Measurements from ENCODE around the gene GABPB1. TPM values are rescaled to one million over a fixed set of nuclear protein-coding genes. Genes with fewer than 3 reads are reported as not detected.

GABPB1 gene
- total RNA-seq, 8 experiments from 2014 or later, result 17.4 to 33.4 (median 21.0) TPM

DNA sequence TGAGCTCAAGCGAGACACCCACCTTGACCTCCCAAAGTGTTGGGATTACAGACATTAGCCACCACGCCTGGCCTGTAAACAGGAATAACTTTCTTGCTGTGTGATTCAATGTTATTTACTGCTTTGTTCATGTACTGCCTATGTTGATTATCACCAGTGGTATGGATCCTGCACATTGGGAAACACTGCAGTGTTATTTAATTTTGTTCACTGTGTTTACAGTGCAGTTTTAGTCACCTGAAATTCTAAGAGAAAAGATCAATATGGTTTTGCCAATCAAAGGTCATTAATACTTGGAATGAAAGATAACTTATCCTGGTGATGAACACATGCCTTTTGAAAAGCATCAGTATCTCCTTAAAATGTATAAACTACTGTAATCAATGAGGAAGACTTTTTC lies 8.6 kb upstream of the GABPB1 start:
- Histone ChIP-seq H3K4me3 (no peak overlapping the region), H3K27ac (no peak overlapping the region), H3K4me1 (replicated peaks in 1 of 2) (no peaks in the 10 kb centered on the region)
- in situ Hi-C loops (cut with MboI; ENCODE audit: low pct_unique_long_range_greater_than_20kb in 2 of 9, low sequenced_read_pairs in 9 of 9, unreplicated experiment in 9 of 9), result no loop called here
- ATAC-seq (replicated peaks in 6 of 8), result no peak
- WGBS, 10 experiments, result 60 to 100% (median 100%) methylated on average over 1 to 2 of the region's 2 CpGs; no CpG with 5 or more reads in 5 of the 10 experiments

DNA sequence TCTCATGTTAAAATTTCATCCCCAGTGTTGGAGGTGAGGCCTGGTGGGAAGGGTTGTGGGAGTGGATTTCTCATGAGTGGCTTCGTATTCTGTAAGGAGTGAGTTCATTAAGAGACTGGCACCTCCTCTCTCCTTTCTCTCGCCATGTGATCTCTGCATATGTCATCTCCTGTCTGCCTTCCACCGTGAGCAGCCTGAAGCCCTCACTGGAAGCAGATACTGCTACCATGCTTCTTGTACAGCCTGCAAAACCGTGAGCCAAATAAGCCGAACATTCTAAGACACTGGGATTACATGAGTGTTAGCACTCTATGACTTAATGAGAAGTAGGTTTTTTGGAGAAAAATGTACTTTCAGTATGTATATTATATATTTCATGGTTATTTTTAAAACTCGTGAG lies 6.8 kb upstream of the GABPB1 start:
- no peak overlapping the region for H3K4me3 ChIP-seq
- peaks cover 3 to 5% of the 10 kb centered on the region in 2 donors for H3K4me1 ChIP-seq (replicated peaks in 1 of 2)
- no peak for ATAC-seq (replicated peaks in 6 of 8)
- in situ Hi-C loops (cut with MboI; ENCODE audit: low pct_unique_long_range_greater_than_20kb in 2 of 9, low sequenced_read_pairs in 9 of 9, unreplicated experiment in 9 of 9), result no loop called here
- H3K27ac ChIP-seq, result no peak overlapping the region
- WGBS, 10 experiments, result 65 to 100% (median 90%) methylated on average over 1 to 6 of the region's 6 CpGs; no CpG with 5 or more reads in 1 of the 10 experiments

DNA sequence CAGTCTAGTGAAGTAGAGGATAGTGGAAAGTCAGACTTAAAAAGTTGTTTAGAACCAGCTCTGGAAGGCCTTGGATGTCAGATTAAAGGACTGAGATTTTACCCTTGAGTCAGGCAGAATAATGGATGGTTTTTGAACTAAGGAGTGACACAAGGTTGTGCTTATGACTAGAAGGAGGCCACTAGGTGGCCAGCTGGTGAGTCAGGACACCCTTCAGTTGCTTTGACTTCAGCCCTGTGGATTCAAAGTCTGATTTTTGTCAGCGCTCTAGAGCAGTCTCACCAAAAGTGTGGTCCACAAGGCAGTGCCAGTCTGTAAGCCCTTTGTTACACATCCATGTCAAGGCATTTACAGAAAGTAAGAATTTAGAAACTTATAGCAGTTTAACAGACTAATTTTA lies 3.8 kb upstream of the GABPB1 start:
- in situ Hi-C loops (cut with MboI; ENCODE audit: low pct_unique_long_range_greater_than_20kb in 2 of 9, low sequenced_read_pairs in 9 of 9, unreplicated experiment in 9 of 9), result no loop called here
- ATAC-seq (replicated peaks in 6 of 8), result no peak
- WGBS, 10 experiments, result 86 to 100% methylated on average over 1 of the region's 1 CpG; no CpG with 5 or more reads in 8 of the 10 experiments

DNA sequence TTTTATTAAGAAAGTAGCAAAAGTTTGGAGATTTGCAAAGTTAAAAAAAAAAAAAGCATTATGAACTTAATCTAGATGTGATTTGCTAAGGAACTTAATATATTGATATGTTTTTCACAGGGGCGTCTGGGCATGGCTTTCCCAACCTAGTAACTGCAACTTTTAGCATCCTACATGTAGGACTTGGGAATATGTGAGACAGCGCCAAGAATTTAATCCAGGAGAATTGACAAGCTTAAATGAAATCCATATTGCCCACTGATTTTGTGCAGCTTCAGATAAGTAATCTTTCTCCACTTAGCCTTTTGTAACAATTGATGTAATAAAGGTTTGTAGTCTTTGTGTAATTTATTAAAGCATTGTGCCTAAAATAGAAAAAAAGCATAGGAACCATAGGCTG lies 982 bp upstream of the GABPB1 start:
- Histone ChIP-seq H3K4me3 (peak overlapping the region; percentile 74 to 93 (median 76)), H3K27ac (no peak overlapping the region), H3K4me1 (replicated peaks in 1 of 2) (peaks cover 19 to 20% of the 10 kb centered on the region in 2 donors)
- ATAC-seq (replicated peaks in 6 of 8), result no peak
- 0 to 17% (median 0%) methylated on average over 1 to 2 of the region's 2 CpGs; no CpG with 5 or more reads in 2 of the 10 experiments for WGBS, 10 experiments
- in situ Hi-C loops (cut with MboI; ENCODE audit: low pct_unique_long_range_greater_than_20kb in 2 of 9, low sequenced_read_pairs in 9 of 9, unreplicated experiment in 9 of 9), result no loop called here

More for the DNA sequence above, 3.8 kb upstream of the GABPB1 start:
- peaks cover 5 to 8% of the 10 kb centered on the region in 2 donors for H3K4me1 ChIP-seq (replicated peaks in 1 of 2)
- no peak overlapping the region for H3K4me3 ChIP-seq
- no peak overlapping the region for H3K27ac ChIP-seq

DNA sequence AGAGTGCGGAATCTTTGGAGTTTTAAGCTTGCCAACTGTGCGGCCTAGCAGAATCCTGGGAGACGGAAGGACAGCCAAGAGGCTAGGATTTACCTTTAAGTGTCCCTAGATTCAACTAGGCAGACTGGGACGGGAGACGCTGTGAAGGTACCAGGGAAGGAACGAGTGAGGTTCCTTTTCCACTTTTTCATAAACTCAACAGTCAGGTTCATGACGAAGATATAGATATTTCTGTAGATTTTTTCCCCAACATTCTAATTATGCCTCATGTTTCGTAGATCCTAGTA lies 564 bp upstream of the GABPB1 start:
- in situ Hi-C loops (cut with MboI; ENCODE audit: low pct_unique_long_range_greater_than_20kb in 2 of 9, low sequenced_read_pairs in 9 of 9, unreplicated experiment in 9 of 9), result no loop called here
- Histone ChIP-seq H3K4me1 (replicated peaks in 1 of 2) (peaks cover 22 to 23% of the 10 kb centered on the region in 2 donors), H3K27ac (peak overlapping the region; percentile 99 to 100), H3K4me3 (peak overlapping the region; percentile 74 to 93 (median 76))
- WGBS, 10 experiments, result 0 to 6% (median 0%) methylated on average over 1 to 7 of the region's 8 CpGs; no CpG with 5 or more reads in 1 of the 10 experiments
- ATAC-seq (replicated peaks in 6 of 8), result peak in 6 of 8 experiments; percentile 3 to 14 (median 6)

DNA sequence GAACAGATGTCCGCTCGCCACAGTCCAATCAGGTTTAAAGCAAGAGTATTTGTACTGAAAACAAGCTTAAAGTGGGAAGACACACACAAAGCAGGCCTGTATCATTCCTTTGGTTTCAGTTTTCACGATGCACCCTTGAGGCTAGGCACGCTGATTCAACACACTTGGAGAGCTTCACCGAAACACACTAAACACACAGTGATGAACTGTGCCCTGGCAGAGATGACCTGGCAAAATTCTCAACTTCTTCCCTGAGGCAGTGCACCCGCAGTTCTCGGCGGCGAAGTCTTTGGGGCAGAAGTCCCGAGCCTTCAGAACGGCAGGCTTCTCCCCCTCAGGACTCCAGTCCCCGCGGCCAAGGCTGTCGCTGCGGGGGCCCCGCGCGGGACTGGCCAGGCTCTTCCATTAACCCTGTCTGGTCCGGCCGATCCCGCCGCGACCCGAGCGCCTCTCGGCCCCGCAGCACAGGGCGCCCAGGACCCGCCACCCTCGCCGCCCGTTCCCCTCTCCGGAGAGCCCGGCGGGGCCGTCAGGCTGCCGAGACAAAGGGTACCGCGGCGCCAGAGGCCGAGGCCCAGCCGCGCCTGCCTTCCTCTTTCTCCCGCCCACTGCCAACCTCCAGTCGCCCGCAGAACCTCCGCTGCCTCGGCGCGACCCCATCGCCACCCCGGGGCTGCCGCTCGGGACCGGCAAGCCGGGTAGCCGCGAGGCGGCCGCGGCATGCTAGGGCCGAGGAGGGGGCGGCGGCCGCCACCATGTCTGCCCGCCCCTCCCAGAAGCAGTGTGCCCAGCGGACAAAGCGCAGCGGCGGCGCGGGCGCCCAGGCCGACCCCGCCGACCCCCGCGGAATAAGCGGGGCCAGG lies 792 bp downstream of the GABPB1 start:
- peak overlapping the region; percentile 74 to 93 (median 76) for H3K4me3 ChIP-seq
- in situ Hi-C loops (cut with MboI; ENCODE audit: low pct_unique_long_range_greater_than_20kb in 2 of 9, low sequenced_read_pairs in 9 of 9, unreplicated experiment in 9 of 9), result no loop called here
- peak overlapping the region; percentile 99 to 100 for H3K27ac ChIP-seq
- 0 to 1% (median 0%) methylated on average over 1 to 12 of the region's 79 CpGs; no CpG with 5 or more reads in 1 of the 10 experiments for WGBS, 10 experiments
- peaks cover 28 to 34% of the 10 kb centered on the region in 2 donors for H3K4me1 ChIP-seq (replicated peaks in 1 of 2)
- peak; percentile 45 to 63 (median 55) for ATAC-seq (replicated peaks in 6 of 8)

DNA sequence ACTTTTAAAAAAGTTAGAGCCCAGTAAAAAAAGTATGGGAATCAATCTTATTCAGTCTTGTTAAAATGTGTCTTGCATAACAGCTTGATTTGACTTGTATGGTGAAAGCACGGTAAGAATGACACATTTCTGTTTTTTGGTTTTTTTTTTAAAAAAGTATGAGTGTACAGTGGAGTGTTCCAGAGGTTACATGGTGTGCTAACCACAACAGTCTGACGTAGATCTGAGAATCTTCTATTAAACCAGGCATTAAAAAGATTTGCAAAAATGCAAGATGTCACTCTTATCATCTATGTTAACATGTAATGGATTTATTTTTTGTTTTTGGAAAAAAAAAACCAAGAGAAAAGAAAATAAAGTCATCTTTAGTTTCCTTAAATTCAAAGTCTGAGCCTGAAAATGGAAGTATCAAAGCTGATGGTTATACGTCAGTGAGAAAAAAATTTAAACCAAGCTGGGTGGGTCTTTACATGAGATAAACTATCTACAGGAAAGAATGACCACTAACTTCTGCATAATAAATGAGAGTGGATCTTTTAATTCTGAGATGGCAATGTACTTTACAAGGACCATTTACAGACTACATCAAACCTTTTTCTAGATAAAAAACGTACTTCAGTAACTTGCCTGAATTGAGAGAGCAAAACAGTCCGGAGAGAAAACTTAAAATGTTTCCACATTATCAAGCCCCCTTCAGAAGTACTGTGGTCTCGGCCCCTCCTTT lies 1.6 kb downstream of the GABPB1 start:
- Histone ChIP-seq H3K4me1 (replicated peaks in 1 of 2) (peaks cover 30 to 37% of the 10 kb centered on the region in 2 donors), H3K27ac (peak overlapping the region in 1 of 2 donors; percentile 99), H3K4me3 (peak overlapping the region; percentile 74 to 93 (median 76))
- in situ Hi-C loops (cut with MboI; ENCODE audit: low pct_unique_long_range_greater_than_20kb in 2 of 9, low sequenced_read_pairs in 9 of 9, unreplicated experiment in 9 of 9), result no loop called here
- WGBS, 10 experiments, result 0 to 19% (median 3%) methylated on average over 2 to 6 of the region's 6 CpGs; no CpG with 5 or more reads in 1 of the 10 experiments
- ATAC-seq (replicated peaks in 6 of 8), result peak in 3 of 8 experiments; percentile 5 to 10 (median 6)

DNA sequence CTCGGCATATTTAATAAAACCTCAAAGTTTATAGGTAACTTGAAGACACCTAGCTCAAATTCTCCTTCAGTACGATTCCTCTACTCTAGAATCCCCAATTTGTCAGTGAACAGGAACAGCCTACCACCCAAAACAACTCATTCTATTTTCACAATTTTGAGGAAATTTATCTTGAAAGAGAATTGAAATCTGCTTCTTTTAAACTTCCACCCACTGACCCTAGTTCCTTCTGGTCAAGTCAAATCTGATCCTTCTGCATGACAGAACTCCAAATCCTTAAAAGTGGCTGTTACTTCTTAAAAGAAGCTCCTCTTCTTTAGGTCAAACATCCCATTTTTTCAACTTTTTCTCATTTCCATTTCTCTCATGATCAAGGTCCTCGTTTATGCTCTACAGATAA lies 4.4 kb downstream of the GABPB1 start:
- in situ Hi-C loops (cut with MboI; ENCODE audit: low pct_unique_long_range_greater_than_20kb in 2 of 9, low sequenced_read_pairs in 9 of 9, unreplicated experiment in 9 of 9), result no loop called here
- Histone ChIP-seq H3K4me3 (no peak overlapping the region), H3K4me1 (replicated peaks in 1 of 2) (peaks cover 25 to 30% of the 10 kb centered on the region in 2 donors), H3K27ac (no peak overlapping the region)
- ATAC-seq (replicated peaks in 6 of 8), result no peak
- WGBS, 10 experiments, result 50 to 100% (median 80%) methylated on average over 1 to 3 of the region's 3 CpGs

DNA sequence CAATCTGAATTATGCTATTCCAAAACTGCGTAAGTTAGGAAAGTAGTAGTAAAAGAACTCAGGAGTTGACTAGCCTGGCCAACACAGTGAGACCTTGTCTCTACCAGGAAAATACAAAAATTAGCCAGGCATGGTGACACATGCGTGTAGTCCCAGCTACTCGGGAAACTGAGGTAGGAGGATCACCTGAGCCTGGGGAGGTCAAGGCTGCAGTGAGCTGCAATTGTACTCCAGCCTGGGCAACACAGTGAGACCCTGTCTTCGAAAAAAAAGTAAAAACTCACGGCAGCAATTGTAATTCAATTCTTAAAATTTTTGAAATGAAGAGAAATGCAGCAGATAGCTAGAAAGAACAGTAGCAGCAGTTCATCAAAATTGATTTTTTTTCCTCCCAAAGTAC lies 9.7 kb downstream of the GABPB1 start:
- WGBS, 10 experiments, result 90 to 100% (median 96%) methylated on average over 1 to 5 of the region's 5 CpGs

DNA sequence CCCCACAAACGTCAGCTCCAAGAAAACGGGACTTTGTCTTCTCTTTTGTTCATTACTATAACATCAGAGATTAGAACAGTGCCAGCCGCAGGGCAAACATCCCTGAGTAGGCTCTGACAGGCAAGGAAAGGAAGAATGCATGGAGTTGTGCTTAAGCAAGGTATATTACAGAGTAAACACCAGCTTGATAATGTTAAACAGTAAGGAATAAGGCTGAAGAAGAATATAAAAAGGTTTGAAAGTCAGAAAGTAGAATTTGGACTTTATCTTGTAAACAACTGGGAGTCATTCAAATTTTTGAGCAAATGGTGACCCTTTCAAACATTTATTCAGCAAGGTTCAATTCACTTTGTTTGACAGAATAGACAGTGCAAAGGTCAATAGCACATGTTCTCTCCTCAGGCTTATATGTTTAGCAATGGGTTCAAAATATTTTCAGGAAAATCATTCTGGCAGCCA lies 11.0 kb downstream of the GABPB1 start:
- no peak overlapping the region for H3K4me3 ChIP-seq
- peaks cover under 1 to 4% of the 10 kb centered on the region in 2 donors for H3K4me1 ChIP-seq (replicated peaks in 1 of 2)
- H3K27ac ChIP-seq, result no peak overlapping the region
- no peak for ATAC-seq (replicated peaks in 6 of 8)
- in situ Hi-C loops (cut with MboI; ENCODE audit: low pct_unique_long_range_greater_than_20kb in 2 of 9, low sequenced_read_pairs in 9 of 9, unreplicated experiment in 9 of 9), result no loop called here
- 80 to 100% (median 97%) methylated on average over 1 to 3 of the region's 3 CpGs for WGBS, 10 experiments

More for the DNA sequence above, 9.7 kb downstream of the GABPB1 start:
- no peak for ATAC-seq (replicated peaks in 6 of 8)
- no peak overlapping the region for H3K27ac ChIP-seq
- H3K4me1 ChIP-seq (replicated peaks in 1 of 2), result peaks cover 7 to 16% of the 10 kb centered on the region in 2 donors
- no peak overlapping the region for H3K4me3 ChIP-seq
- in situ Hi-C loops (cut with MboI; ENCODE audit: low pct_unique_long_range_greater_than_20kb in 2 of 9, low sequenced_read_pairs in 9 of 9, unreplicated experiment in 9 of 9), result no loop called here

DNA sequence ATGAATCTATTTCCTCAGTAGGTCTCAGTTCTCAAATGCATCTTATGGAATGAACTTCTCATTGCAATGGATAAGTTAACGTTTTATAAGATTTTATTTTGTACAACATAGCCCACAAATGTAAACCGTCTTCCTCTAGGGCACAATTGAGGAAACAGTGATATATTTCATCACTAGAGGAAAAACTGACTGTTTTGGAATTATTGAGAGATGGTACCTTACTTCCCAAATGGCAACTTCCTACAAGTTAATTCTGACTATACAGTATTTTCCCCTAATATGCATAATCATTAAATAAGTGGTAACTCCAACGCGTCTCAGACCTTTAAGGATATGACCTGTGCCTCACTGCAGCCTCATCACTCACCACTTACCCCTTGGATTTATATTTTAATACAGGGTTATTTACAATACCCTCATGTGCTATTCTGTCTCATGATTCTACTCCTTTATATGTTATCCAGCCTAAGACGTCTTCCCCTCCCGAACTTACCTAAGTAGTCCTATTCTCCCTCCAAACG lies 13.3 kb downstream of the GABPB1 start:
- in situ Hi-C loops (cut with MboI; ENCODE audit: low pct_unique_long_range_greater_than_20kb in 2 of 9, low sequenced_read_pairs in 9 of 9, unreplicated experiment in 9 of 9), result no loop called here
- WGBS, 10 experiments, result 63 to 100% (median 90%) methylated on average over 2 to 7 of the region's 7 CpGs
- Histone ChIP-seq H3K27ac (no peak overlapping the region), H3K4me3 (no peak overlapping the region), H3K4me1 (replicated peaks in 1 of 2) (peaks cover 0 to 2% of the 10 kb centered on the region in 2 donors)
- ATAC-seq (replicated peaks in 6 of 8), result no peak

DNA sequence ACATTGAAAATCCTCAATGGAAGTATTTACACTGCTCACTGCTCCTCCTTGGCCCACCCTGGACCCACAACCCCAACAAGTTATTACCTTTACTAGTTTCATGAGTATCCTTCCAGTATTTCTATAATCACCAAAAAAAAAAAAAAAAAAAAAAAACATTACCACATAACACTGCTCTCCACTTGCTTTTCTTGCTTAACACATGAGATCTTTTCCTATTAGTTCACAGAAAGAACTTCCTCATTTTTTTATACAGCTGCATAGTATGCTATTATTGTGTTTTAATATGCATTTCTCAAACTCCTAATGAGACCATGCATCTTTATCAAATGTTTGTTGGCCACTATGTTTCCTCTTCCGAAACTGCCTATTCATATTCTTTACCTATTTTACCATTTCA lies 14.6 kb downstream of the GABPB1 start:
- peaks cover 0 to 2% of the 10 kb centered on the region in 2 donors for H3K4me1 ChIP-seq (replicated peaks in 1 of 2)
- in situ Hi-C loops (cut with MboI; ENCODE audit: low pct_unique_long_range_greater_than_20kb in 2 of 9, low sequenced_read_pairs in 9 of 9, unreplicated experiment in 9 of 9), result no loop called here
- H3K4me3 ChIP-seq, result no peak overlapping the region
- H3K27ac ChIP-seq, result no peak overlapping the region
- no peak for ATAC-seq (replicated peaks in 6 of 8)
- WGBS, 10 experiments, result 71 to 100% (median 100%) methylated on average over 1 of the region's 1 CpG; no CpG with 5 or more reads in 1 of the 10 experiments

DNA sequence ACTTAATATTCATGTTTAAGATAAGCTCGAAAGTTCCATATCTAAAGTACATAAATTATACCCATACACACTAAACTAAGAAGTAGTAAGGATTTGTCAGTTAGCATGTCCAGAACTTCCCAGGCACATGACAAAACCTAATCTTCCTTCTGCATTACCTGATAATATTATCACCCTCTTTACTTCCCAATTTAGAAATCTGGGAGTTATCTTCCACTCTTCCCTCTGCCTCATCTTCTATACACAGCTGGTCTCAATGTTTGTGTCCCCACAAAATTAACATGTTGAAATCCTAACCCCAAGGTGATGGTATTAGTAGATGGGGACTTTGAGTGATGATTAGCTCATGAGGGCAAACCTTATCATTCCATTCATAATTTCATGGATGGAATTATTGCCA lies 15.3 kb downstream of the GABPB1 start:
- Histone ChIP-seq H3K4me1 (replicated peaks in 1 of 2) (peaks cover 0 to 2% of the 10 kb centered on the region in 2 donors), H3K4me3 (no peak overlapping the region), H3K27ac (no peak overlapping the region)
- ATAC-seq (replicated peaks in 6 of 8), result no peak
- 83 to 100% (median 100%) methylated on average over 1 of the region's 1 CpG; no CpG with 5 or more reads in 1 of the 10 experiments for WGBS, 10 experiments
- in situ Hi-C loops (cut with MboI; ENCODE audit: low pct_unique_long_range_greater_than_20kb in 2 of 9, low sequenced_read_pairs in 9 of 9, unreplicated experiment in 9 of 9), result no loop called here
